Peyer's patch (tissue), 4 donors: ENCODE data around the gene ANKRD7.

ENCODE experiments used
- CTCF ChIP-seq, 6 experiments: fragments of 450-650 bp in 4 of 6; fragments of 200-600 bp in 2 of 6; sonication (generic) in 1 of 6; IDR thresholded peaks; one replicate each; pipeline ENCODE4 v1.5.1; 2017 to 2019; ENCODE audit warnings: antibody characterized with exemption in 6 of 6, mild to moderate bottlenecking in 3 of 6, moderate library complexity in 1 of 6
- POLR2A ChIP-seq, 2 donors: fragments of 450-650 bp; IDR thresholded peaks; one replicate each; pipeline ENCODE4 v1.5.1; 2017; ENCODE audit warnings: antibody characterized with exemption in 2 of 2, mild to moderate bottlenecking in 2 of 2, moderate library complexity in 2 of 2

DNA sequence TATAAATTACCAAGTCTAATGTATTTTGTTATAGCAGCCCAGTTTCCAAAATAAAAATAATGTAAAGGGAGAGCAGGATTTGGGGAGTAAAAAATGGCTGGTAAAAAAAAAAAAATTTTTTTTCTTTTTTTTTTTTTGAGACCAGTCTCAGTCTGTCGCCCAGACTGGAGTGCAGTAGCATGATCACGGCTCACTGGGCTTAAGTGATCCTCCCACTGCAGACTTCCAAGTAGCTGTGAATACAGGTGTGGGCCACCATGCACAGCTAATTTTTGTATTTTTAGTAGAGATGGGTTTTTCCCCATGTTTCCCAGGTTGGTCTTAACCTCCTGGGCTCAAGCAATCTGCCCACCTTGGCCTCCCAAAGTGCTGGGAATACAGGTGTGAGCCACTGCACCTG is 45.3 kb upstream of the ANKRD7 start:
- no peak for TF ChIP-seq POLR2A (IDR thresholded peaks at IDR 0.05)
- no peak for TF ChIP-seq CTCF (IDR thresholded peaks at IDR 0.05)
